Right ventricle myocardium superior (tissue), 1 donor: ENCODE data around the gene RGS19. TPM values are rescaled to one million over a fixed set of nuclear protein-coding genes. Genes with fewer than 3 reads are reported as not detected.
A peak's percentile ranks its signal among the peaks of the same experiment; 100 is the strongest.

ENCODE experiments used
- ATAC-seq: fragments of 200-7000 bp; cut with Tn5 transposase; one replicate; pipeline ENCODE4 v1.9.1; 2020; ENCODE audit warnings: mild to moderate bottlenecking; ENCODE audit not compliant: poor library complexity
- DNase-seq: peaks from one replicate; pipeline ENCODE4 v3.0.0-alpha.2; 2020
- intact Hi-C: fragments of 100-400 bp; cut with DNase I; formaldehyde crosslinking; loops from one replicate; pipeline ENCODE4 v1.11.2; 2022
- total RNA-seq: library from RNA; stranded (reverse); fragmentation: NEBNext Ultra II Directional; extraction: Animal tissue kit (Norgen Biotek cat#: 25700); gene quantifications from one replicate; pipeline ENCODE4 v1.2.1, GENCODE V29; 2021
- donor health status: DM: no; HTN: yes; CAD: no; lungs with severe emphysema.

RGS19 gene
- total RNA-seq, 1 donor from 2014 or later: 6.7 TPM

DNA sequence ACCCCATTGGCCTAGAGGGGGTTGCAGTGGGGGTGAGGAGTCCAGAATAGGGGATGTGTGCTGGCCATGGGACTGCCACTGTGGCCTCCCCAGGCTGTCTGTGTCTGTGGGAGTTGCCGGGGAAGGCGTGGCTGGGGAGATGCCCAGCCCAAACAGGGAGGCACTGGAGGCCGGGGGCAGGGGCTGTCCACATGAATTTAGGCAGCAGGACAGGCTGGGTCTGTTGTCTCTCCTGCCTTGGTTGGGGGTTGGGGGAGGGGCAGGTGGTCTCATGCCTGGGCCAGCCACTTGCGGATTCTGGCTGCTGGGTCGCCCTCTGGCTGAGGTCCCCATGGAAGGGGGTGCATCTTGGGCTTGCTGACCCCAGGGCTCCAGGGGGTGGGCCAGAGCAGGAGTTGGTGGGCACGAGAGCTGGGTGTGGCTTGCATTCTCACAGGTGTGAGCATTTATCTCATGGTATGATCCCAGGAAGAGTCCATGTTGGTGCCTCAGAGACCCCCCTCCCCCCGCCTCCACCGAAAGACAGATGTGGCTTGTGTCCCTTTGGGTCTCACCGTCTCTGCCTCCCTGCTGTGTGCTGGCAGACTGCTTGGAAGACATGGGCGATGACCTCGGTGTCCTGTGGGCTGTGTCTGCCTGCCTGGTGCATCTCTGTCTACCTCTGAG is 33.8 kb downstream of the RGS19 start:
- DNase-seq (no peak), ATAC-seq (peak; percentile 5)
- intact Hi-C loops: loop anchor here (10.0 kb wide), 1 partner anchor 69 kb away; no protein-coding TSS in a partner anchor

DNA sequence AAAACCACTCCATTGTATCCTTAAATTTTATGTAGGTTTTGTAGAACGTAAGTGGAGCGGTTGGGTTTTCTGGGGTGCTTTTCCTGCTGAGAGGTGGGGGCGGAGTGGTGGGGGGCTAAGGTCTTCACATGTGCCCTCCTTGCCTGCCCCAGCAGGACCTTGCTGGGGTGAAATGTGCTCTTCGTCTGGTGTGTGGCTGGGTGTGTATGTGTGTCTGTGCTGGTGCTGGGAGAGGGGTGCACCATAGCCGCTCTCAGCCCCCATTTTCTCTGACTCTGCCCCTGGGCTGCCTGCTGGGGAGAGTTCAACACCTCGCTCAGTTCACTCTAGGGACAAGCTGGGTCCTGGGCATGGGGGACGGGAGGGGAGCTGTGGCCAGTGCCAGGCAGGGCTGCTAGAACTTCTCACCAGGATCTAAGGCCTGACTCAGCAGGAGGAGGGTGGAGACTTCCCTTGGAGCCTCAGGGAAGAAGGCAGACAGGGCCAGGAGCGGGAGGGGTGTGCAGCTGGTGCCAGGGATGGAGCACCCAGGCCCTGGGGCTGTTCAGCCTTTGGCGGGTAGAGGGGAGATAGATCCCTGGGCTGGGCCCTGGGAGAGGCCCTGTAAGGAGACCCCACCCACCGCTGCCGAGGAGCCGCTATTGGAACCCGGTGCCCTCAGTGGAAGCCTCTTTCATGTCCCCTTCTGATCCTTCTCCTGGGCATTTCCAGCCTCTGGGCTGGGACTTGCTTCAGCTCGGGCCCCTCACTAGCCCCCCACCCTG is 34.7 kb downstream of the RGS19 start:
- intact Hi-C loops: loop anchor here (10.0 kb wide), 1 partner anchor 70 kb away; no protein-coding TSS in a partner anchor
- DNase-seq: no peak
- peak; percentile 36 for ATAC-seq

DNA sequence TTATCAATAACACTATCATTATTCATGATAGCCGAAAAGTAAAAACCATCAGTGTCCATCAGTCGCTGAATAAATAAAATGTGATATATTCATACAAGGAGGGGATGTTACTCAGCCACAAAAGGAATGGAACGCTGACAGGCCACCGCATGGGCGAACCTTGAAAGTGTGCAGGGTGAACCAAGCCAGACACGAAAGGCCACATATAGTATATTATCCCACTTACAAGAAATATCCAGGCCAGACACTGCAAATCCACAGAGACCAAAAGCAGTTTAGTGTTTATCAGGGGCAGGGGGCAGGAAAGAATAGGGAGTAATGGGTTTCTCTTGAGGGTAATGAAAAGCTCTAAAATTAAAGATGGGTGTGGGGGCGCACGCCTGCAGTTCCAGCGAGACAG is 35.5 kb downstream of the RGS19 start:
- no peak for ATAC-seq

DNA sequence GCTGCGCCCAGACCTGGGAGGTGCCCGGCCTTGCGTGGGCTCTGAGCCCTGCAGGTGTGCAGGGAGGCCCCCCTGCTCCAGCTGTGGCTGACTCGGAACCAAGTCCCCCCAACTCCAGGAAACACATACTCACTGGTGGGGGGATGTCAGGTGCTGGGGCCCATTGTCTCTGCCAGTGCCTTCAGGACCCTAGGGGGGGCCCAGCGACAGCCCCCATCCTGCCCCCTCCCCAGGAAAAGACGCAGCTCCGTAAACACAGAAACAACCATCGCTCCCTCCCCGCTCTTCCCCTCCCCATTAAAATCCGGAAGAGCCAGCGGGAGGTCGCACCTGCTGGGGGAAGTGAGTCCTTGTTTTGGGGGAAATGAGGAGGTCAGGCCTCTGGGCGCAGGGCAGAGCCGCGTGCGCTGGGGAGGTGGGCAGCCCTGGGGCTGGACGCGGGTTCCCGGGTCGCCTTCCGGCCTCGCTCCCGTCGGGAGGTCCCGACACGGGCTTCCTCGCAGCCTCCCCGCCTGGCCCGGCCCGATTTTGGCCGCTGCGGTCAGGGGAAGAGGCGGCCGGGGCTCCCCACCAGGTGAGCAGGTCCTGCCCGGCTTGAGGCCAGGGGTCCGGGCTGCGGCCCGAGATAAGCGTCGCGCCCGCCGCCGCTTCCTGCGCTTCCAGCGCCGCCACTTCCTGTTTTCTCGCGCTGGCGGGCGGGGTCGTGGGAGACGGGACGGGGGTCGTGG is 37.1 kb downstream of the RGS19 start:
- intact Hi-C loops: loop anchor here (10.0 kb wide), 1 partner anchor 73 kb away; no protein-coding TSS in a partner anchor
- ATAC-seq: no peak
- no peak for DNase-seq

More for the DNA sequence above, 35.5 kb downstream of the RGS19 start:
- intact Hi-C loops: loop anchor here (10.0 kb wide), 1 partner anchor 71 kb away; no protein-coding TSS in a partner anchor
- no peak for DNase-seq

DNA sequence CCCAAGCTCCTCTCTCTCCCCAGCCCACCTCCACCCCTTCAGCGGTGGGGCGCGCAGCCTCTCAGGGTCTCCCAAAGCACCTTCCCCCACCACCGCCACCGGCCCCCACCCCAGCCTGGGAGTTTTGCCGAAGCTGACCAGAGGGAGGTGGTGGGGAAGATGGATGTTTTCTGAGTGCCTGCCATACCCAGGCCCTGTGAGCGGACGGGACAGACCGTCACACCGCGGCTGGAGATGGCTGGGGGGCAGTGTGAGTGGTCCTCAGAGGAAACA is 37.6 kb downstream of the RGS19 start:
- no peak for ATAC-seq
- DNase-seq: no peak
- intact Hi-C loops: loop anchor here (10.0 kb wide), 1 partner anchor 73 kb away; no protein-coding TSS in a partner anchor

DNA sequence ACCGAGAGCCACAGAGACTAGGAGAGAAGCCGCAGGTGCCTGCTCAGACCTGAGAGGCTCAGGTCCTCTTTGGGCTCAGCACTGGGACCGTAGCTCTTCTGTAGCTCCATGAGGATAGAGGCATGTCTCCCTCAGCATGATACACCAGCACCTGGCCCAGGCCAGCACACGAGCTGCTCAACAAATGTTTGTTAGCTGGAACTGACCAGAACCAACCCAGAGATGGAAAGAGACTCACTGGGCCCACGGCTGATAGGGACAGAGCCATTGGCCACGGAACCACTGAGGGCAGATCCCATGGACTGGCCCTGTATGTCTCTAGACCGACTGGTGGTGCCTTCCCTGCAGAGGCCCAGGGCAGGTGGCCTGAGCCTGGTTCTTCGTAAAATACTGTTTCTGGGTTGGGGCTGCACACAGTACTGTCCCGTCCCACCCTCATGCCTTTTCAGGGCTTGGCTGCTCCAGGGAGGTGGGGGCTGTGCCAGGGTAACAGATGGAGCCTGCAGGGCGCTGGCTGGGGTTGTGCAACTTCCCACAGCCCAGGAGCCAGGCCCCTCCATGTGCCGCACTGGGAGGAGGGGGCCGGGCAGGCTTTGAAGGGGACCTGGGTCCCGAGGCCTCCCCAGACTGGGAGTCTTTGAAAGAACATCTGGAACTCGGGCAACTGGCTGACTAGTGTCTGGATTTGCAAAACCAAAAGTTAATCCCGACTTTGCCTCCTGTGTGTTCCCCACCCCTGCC is 38.1 kb downstream of the RGS19 start:
- intact Hi-C loops: loop anchor here (10.0 kb wide), 1 partner anchor 74 kb away; no protein-coding TSS in a partner anchor
- no peak for DNase-seq
- ATAC-seq: no peak

DNA sequence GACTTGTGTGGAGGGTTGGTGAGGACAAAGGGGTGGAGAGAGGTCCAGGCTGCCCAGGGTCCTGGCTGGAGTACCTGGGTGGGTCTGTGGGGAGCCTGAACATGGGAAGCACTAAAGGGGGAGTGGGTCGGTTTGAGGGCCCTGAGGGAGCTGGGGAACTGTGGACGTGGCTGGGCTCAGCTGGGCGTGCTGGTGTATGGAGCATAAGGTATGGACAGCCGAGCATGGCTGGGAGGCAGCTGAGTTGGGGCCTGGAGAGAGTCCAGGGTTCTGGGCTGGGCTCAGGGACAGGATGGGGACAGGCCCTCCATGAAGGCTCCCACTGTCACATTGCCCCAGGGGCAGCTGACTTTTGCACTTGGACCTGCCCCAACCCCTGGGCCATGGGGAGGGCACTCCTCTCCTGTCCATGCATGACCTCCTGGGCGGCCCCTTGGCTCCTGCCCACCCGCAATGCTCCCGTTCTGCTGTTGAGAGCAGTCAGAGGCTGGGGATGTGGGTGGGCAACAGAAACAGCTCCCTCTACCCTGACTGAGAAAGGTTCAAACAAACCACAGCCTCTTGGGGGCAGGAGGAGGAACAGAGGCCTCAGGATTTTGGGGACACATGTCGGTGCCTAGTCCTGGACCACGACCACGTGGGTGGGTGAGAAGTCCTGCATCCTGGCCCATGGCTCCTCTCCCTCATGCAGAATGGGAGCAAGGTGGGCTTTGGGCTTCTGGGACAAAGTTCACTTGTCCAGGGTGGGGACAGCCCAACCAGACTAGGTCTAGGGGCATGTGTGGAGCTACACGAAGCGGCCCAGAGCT is 38.9 kb downstream of the RGS19 start:
- DNase-seq (no peak), ATAC-seq (no peak)
- intact Hi-C loops: loop anchor here (10.0 kb wide), 1 partner anchor 74 kb away; no protein-coding TSS in a partner anchor

DNA sequence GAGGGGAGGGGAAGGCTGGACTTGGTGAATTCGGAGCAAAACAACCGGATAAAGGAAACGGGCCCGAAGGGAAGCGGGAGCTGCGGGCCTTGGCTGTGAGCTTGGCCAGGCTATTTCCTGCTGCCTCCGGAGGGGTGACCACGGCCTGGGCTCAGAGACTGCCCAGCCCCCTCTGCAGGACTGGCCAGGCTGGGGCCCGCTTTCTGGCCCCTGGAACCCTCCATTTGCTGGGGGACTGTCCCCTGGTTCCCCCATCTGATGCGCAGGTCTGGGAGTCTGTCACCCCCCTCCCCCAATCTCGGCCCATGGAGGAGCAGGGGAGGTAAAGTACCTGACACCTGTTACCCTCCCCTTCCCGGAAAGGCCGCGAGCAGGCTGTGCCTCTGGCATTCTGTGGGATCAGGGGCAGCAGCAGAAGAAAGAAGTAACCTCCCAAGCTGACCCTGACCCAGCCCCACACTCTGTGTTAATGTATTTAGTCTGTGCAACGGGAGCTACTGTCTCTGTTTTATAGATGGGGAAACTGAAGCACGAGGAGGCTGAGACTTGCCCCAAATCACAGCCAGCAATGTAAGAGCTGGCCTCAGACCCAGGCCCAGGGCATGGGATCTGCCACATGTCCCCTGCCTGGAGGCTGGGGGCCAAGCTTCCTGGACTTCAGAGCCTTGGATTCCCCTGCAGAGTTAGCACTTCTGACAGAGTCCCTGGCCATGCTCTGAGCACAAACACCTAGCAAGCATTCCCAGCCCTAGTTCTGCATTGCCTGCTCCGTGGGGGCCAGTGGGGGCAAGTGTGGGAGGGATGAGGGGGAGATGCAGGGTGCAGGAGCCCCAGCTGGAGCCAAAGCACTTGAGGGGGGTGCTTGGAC is 39.8 kb downstream of the RGS19 start:
- intact Hi-C loops: loop anchor here (10.0 kb wide), 1 partner anchor 75 kb away; no protein-coding TSS in a partner anchor
- DNase-seq (no peak), ATAC-seq (peak; percentile 36)

DNA sequence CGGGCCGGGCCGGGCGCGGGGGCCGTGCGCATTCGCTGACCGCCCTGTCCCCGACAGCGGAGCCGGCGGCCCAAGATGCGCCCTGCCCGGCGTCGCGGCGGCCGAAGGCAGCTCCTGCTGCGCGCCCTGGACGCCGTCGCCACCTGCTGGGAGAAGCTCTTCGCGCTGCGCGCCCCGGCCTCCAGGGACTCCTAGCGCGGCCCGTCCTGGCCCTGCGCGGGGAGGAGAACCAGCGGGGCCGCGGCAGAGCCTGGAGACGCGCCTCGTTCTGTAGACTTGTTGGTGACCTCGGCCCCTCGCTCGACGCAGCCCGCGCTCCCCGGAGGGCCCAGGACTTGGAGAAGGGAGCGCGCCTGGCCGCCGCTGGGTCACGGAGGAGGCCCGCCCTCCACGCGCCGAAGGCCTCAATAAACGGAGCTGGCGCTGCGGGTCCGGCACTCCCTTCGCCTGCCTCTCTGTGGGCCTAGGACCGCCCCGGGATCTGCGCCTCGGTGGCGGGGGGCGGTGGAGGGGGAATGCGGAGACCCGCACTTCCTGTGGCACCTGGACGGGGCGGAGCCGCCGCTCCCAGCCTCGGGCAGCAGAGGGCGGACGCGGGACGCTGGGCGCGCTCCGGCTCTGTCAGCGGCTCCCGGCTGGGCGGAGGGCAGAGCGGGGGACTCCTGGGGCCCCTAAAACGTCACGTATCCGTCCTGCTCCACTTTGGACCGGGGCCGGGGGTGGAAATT is 40.6 kb downstream of the RGS19 start:
- DNase-seq (peak; percentile 85), ATAC-seq (peak; percentile 92)
- intact Hi-C loops: no loop called here

DNA sequence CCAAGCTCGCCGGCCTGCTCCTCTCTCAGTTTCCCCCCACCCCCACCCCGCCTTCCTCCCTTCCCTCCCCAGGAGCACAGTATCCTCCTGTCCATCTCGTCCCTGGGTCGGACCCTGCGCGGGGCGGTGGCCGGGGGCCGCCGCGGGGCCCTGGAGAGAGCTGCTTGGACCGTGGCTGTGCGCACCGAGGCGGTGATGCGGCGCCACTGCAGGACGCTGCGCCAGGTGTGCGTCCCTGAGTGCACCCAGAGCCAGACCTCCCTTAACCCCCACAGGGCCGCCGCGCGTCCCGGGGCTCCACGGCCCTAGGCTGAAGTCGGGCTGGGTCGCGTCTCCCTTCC is 41.1 kb downstream of the RGS19 start:
- intact Hi-C loops: no loop called here
- ATAC-seq (no peak), DNase-seq (no peak)

DNA sequence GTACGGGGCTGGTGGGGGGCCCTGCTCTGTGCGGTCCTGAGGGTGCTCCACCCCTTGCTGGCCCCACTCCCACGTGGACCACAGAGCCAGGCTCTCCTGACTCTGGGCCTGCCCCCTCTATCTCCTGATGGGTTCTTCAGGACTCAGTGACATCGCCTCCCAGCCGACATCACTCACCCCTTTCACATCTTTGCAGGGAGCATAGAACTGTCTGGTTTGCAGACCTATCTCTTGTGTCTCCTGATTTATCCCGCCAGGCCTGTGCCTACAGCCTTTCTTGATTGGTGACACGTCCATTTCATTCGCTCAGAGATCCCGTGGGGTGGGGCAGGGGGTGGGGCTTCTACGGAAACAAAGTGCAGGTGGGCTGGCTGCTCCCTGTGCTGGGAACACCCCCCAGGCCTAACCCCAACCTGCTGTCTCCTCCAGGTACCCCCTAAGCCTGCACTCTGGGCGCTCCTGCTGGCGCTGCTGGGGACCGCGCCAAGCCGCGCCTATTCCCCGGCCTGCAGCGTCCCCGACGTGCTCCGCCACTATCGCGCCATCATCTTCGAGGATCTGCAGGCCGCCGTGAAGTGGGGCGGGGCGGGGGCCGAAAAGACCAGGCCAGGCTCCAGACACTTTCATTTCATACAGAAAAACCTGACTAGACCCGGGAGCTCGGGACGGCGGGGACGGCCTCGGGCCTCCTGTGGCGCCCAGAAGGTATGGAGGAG is 41.7 kb downstream of the RGS19 start:
- ATAC-seq (no peak), DNase-seq (no peak)
- intact Hi-C loops: no loop called here

DNA sequence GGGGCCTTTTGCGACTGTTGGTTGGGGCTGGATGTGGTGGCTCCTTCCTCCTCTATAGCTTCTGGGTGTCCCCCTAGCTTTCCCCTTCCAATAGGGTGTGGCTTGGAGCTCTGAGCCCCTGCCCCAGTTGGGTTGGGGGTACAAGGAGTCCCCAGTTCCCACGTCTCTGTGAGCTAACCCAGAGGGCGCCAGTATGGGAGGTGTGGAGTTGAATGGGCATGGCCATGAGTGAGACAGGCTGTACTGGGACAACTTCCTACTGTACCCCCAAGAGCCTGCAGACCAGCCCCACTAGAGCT is 42.2 kb downstream of the RGS19 start:
- no peak for ATAC-seq
- no peak for DNase-seq
- intact Hi-C loops: no loop called here

DNA sequence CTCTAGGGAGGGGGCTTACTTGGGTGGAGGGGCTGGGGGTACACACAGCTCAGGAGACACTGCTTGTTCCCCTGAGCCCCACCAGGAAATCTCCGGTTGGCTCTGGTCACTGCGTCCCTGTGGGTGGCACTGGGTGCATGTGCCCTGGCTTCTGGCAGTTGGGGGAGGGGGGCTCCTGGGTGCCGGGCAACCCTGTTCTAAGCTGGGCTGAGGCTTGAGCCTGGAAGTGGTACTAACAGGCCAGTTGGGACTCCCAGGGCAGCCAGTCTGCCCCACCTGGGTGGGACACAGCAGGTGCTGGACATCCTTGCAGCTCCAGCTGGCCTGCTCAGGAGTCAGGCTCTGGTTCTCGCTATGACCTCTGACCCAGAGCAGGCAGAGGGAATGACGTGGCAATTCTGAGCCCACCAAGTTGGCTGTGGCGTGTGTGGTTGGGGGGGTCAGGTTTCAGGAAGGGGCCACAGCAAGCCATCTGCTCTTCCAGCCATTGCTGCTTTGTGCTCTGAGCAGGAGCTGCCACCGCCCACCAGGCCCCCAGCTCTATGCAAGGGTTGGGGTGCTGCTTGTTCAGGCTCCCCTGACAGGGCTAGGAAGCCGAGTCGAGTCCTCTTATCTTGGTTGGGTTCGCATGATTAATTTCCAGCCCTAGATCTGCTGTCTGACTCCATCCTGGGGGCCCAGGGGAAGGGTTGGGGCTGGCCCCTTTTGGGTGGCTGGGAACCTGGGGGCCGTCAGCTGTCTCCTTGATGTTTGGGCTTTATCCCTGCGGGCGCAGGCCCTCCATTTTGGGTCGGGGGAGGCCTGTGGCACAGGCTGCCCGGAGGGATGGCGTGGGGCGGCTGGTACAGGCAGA is 42.7 kb downstream of the RGS19 start:
- intact Hi-C loops: no loop called here
- ATAC-seq (no peak), DNase-seq (no peak)

DNA sequence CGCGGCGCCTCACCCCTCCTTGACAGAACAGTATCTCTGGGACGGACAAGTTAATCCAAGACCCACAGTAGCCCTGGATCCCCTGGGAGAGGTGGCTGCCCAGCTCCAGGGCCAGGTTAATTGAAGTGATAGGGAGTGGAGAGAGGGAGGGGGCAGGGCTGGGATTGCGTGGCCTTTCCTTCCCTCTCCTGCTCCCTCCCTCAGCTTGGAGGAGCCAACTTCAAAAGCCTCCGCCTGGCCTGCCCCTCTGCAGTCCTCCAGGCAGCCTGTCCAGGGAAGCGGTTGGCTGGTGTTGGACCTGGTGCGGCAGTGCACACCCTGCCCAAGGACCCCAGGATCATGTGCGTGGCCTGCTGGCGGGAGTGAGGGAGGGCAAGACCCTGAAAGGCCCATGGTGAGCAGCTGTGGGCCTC is 43.4 kb downstream of the RGS19 start, which contains the start of gene C20orf204:
TSS of gene C20orf204 (plus strand) at position 250 of the 413 bp plus-strand sequence. CDS start at position 392, 142 bp downstream.
- DNase-seq (no peak), ATAC-seq (no peak)
- intact Hi-C loops: no loop called here
